AG04450 (cell line): Measurements from ENCODE around the gene CFAP20. TPM values are rescaled to one million over a fixed set of nuclear protein-coding genes. Genes with fewer than 3 reads are reported as not detected.
A peak's percentile ranks its signal among the peaks of the same experiment; 100 is the strongest.

ENCODE experiments used
- CTCF ChIA-PET: fragments of 300-600, 350-600 bp; formaldehyde crosslinking; extraction: SDS; loops from one replicate; lab custom pipeline; 2022; ENCODE audit warnings: antibody characterized with exemption, inconsistent platforms; lab: Charles Lee
- POLR2A ChIA-PET: fragments of 350-600 bp; formaldehyde crosslinking; extraction: SDS; loops from one replicate; lab custom pipeline; 2021; ENCODE audit warnings: antibody characterized with exemption, inconsistent platforms; lab: Yijun Ruan, JAX
- DNase-seq: peaks from one replicate; pipeline ENCODE4 v3.0.0-alpha.2; 2011; ENCODE audit warnings: low read depth, low spot score
- H3K27ac ChIP-seq: one replicate; pipeline ENCODE4 v1.5.1; 2012; ENCODE audit warnings: low read depth, low read length, control low read depth
- H3K27me3 ChIP-seq: one replicate; pipeline ENCODE4 v1.6.0; 2012; ENCODE audit warnings: low read length; ENCODE audit not compliant: control insufficient read depth, insufficient read depth
- H3K4me3 ChIP-seq: 2 replicates; pipeline ENCODE4 v1.5.1; 2011; ENCODE audit warnings: mild to moderate bottlenecking, low read depth, low read length, control low read depth
- H3K9me3 ChIP-seq: 2 replicates; pipeline ENCODE4 v1.5.1; 2012; ENCODE audit warnings: low read length; ENCODE audit not compliant: control insufficient read depth, insufficient read depth
- CTCF ChIP-seq: IDR thresholded peaks from 2 replicates; pipeline ENCODE4 v1.5.1; 2011; ENCODE audit warnings: low read depth, low read length, control low read depth, inconsistent platforms
- polyA minus RNA-seq: library from RNA; depleted of rRNA, polyadenylated mRNA; stranded (reverse); fragments of >200 nt; gene quantifications from 2 replicates; pipeline ENCODE4 v1.2.3, GENCODE V29; 2011; rRNA and poly(A)+ RNA removed
- polyA plus RNA-seq: library from polyadenylated mRNA; depleted of rRNA; stranded (reverse); fragments of >200 nt; gene quantifications from 2 replicates; pipeline ENCODE4 v1.2.3, GENCODE V29; 2011; rRNA removed

Gene CFAP20
- 35.7 and 36.3 TPM in 2 replicates for polyA plus RNA-seq
- polyA minus RNA-seq: 33.3 and 35.5 TPM in 2 replicates

GRCh38 chr16:58129097-58129936 lies at the start of gene CFAP20:
TSS of gene CFAP20 (minus strand) at chr16:58129381. CDS start at chr16:58129115, 266 bp downstream.
- TF ChIP-seq CTCF: no peak
- POLR2A ChIA-PET: interaction anchor here (0.5 to 2.1 kb wide), 13 partner anchors 14 to 1869 kb away, joined by 3 to 12 read pairs (median 4); partner anchors contain the start of gene MMP15
- Histone ChIP-seq H3K27ac (peak within 1 kb of the TSS; percentile 93), H3K9me3 (peaks cover 8% of the 10 kb centered on the region), H3K4me3 (peak within 1 kb of the TSS; percentile 91), H3K27me3 (no peaks in the 10 kb centered on the region)
- CTCF ChIA-PET: interaction anchor here (0.7 to 1.6 kb wide), 4 partner anchors 7 to 366 kb away, joined by 3 read pairs; no protein-coding TSS in a partner anchor
- peak; percentile 100 for DNase-seq

- no peaks in the 10 kb centered on the region for H3K27me3 ChIP-seq
- POLR2A ChIA-PET: no interaction called here
- H3K4me3 ChIP-seq: no peak overlapping the region
- H3K9me3 ChIP-seq: no peaks in the 10 kb centered on the region
- no peak overlapping the region for H3K27ac ChIP-seq
- no peak for DNase-seq
- TF ChIP-seq CTCF: no peak
- CTCF ChIA-PET: interaction anchor here (0.7 kb wide), 1 partner anchor 82 kb away, joined by 3 read pairs; no protein-coding TSS in a partner anchor
Measured at GRCh38 chr16:58177353-58177710, 48.2 kb upstream of the CFAP20 start.

GRCh38 chr16:58176608-58177352 lies 47.6 kb upstream of the CFAP20 start:
- Histone ChIP-seq H3K27ac (no peak overlapping the region), H3K4me3 (no peak overlapping the region), H3K27me3 (no peaks in the 10 kb centered on the region), H3K9me3 (no peaks in the 10 kb centered on the region)
- no peak for TF ChIP-seq CTCF
- ChIA-PET POLR2A (no interaction called here), CTCF (no interaction called here)
- DNase-seq: no peak

GRCh38 chr16:58170223-58170622 lies 41.0 kb upstream of the CFAP20 start:
- DNase-seq: no peak
- H3K27ac ChIP-seq: no peak overlapping the region
- POLR2A ChIA-PET: no interaction called here
- CTCF ChIA-PET: no interaction called here
- TF ChIP-seq CTCF: no peak
- H3K4me3 ChIP-seq: no peak overlapping the region
- no peaks in the 10 kb centered on the region for H3K9me3 ChIP-seq
- H3K27me3 ChIP-seq: no peaks in the 10 kb centered on the region
